ENCODE results near the gene SND1.

DNA sequence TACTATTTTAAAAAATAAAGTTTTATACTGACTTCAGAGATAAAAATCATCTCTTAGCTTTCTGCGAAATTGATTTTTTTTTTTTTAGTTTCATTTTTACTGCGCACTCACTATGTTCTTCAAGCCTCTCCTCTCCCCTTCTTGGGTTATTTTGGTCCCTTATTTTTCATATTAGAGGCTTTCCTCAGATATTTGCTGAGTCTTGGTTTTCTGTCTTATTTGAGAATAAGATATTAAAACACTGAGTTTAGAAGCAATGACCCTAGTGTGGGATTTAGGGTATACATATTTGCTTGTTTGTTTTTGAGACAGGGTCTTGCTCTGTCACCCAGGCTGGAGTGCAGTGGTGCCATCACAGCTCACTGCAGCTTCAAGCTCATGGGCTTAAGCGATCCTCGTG lies 59.9 kb downstream of the SND1 start:
- TF ChIP-seq, protein P1, sequence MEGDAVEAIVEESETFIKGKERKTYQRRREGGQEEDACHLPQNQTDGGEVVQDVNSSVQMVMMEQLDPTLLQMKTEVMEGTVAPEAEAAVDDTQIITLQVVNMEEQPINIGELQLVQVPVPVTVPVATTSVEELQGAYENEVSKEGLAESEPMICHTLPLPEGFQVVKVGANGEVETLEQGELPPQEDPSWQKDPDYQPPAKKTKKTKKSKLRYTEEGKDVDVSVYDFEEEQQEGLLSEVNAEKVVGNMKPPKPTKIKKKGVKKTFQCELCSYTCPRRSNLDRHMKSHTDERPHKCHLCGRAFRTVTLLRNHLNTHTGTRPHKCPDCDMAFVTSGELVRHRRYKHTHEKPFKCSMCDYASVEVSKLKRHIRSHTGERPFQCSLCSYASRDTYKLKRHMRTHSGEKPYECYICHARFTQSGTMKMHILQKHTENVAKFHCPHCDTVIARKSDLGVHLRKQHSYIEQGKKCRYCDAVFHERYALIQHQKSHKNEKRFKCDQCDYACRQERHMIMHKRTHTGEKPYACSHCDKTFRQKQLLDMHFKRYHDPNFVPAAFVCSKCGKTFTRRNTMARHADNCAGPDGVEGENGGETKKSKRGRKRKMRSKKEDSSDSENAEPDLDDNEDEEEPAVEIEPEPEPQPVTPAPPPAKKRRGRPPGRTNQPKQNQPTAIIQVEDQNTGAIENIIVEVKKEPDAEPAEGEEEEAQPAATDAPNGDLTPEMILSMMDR (IDR thresholded peaks at IDR 0.05; ENCODE audit: low read length), result no peak
- TF ChIP-seq EZH2phosphoT487 (IDR thresholded peaks at IDR 0.05; ENCODE audit: low read length), result no peak

All from MM.1S (cell line).